Lung (tissue), 12 donors: Measurements from ENCODE around the gene CPT1C. TPM values are rescaled to one million over a fixed set of nuclear protein-coding genes. Genes with fewer than 3 reads are reported as not detected.

ENCODE experiments used
- ATAC-seq: fragments of 200-7000 bp; cut with Tn5 transposase; one replicate; pipeline ENCODE4 v1.9.1; 2020; ENCODE audit warnings: moderate number of reproducible peaks; ENCODE audit not compliant: insufficient read depth, low FRiP score
- DNase-seq, 3 donors: peaks; one replicate each; pipeline ENCODE4 v3.0.0-alpha.2; 2013 to 2017
- H3K27ac ChIP-seq, 2 donors: one replicate each; pipeline ENCODE4 v1.5.1; 2013; ENCODE audit warnings: mild to moderate bottlenecking in 2 of 2, moderate library complexity in 2 of 2, control low read depth in 1 of 2, inconsistent platforms in 1 of 2, low read depth in 1 of 2, low read length in 1 of 2
- H3K27me3 ChIP-seq, 3 donors: one replicate each; pipeline ENCODE4 v1.5.1; 2013; ENCODE audit warnings: low read length in 2 of 3; ENCODE audit not compliant: control insufficient read depth in 3 of 3, insufficient read depth in 3 of 3
- H3K36me3 ChIP-seq, 4 donors: one replicate each; pipeline ENCODE4 v1.5.1; 2013; ENCODE audit warnings: low read length in 4 of 4, mild to moderate bottlenecking in 1 of 4, moderate library complexity in 1 of 4; ENCODE audit not compliant: control insufficient read depth in 4 of 4, insufficient read depth in 4 of 4
- H3K4me1 ChIP-seq, 5 donors: one replicate each; pipeline ENCODE4 v1.5.1; 2013; ENCODE audit warnings: low read length in 5 of 5, mild to moderate bottlenecking in 2 of 5, moderate library complexity in 1 of 5; ENCODE audit not compliant: control insufficient read depth in 5 of 5, insufficient read depth in 5 of 5
- H3K4me3 ChIP-seq: one replicate; pipeline ENCODE4 v1.5.1; 2013; ENCODE audit warnings: mild to moderate bottlenecking, control low read depth, moderate library complexity
- H3K9ac ChIP-seq, 2 donors: one replicate each; pipeline ENCODE4 v1.5.1; 2013; ENCODE audit warnings: low read length in 2 of 2, control low read depth in 1 of 2; ENCODE audit not compliant: insufficient read depth in 1 of 2
- H3K9me3 ChIP-seq, 4 donors: one replicate each; pipeline ENCODE4 v1.5.1; 2013; ENCODE audit warnings: low read length in 3 of 4, mild to moderate bottlenecking in 1 of 4, moderate library complexity in 1 of 4; ENCODE audit not compliant: control insufficient read depth in 4 of 4, insufficient read depth in 3 of 4
- CTCF ChIP-seq: IDR thresholded peaks from 2 replicates; pipeline ENCODE4 v1.5.1; 2012; ENCODE audit warnings: mild to moderate bottlenecking; ENCODE audit errors: control extremely low read depth, extremely low read depth
- WGBS, 2 donors: extraction: QIAGEN DNeasy Blood & Tissue Kit; methylation state at CpG; one replicate each; pipeline ENCODE4 v1.1.7; 2013; 5-methylcytosine and 5-hydroxymethylcytosine counted together
- polyA plus RNA-seq, 2 donors: library from polyadenylated mRNA; stranded (reverse); fragments of 200-250 nt; gene quantifications; one replicate each; pipeline ENCODE4 v1.2.1, GENCODE V29; 2013
- total RNA-seq, 2 donors: library from RNA; depleted of rRNA in 1 of 2; stranded (reverse); fragments of >200 nt in 1 of 2; gene quantifications; one replicate each; pipeline ENCODE4 v1.2.1, GENCODE V29; 2014 to 2021
- donor health status: control.
- donor health status: control.
- donor health status: Bipolar disorder and iron deficiency.
- donor health status: healthy.
- donor health status: DM: yes; HTN: yes; CAD: no.

Gene CPT1C
- total and polyA plus RNA-seq, 4 donors = 2.7 to 5.9 (median 3.5) TPM

- DNase-seq (no peak), ATAC-seq (no peak)
- H3K4me1 ChIP-seq = peaks cover 9 to 27% (median 13%) of the 10 kb centered on the region in 5 donors
- H3K27me3 ChIP-seq = no peaks in the 10 kb centered on the region
- H3K27ac ChIP-seq = no peak overlapping the region
- WGBS, 2 donors = 94 to 96% methylated on average over 19 of the region's 19 CpGs
- H3K4me3 ChIP-seq = no peak overlapping the region
- peaks cover 0 to 45% (median 35%) of the 10 kb centered on the region in 4 donors for H3K36me3 ChIP-seq
- H3K9me3 ChIP-seq = no peaks in the 10 kb centered on the region
- no peak for TF ChIP-seq CTCF
- no peak overlapping the region for H3K9ac ChIP-seq
Observed at GRCh38 chr19:49681830-49682229, 9.1 kb upstream of the CPT1C start.

- peaks cover 9 to 27% (median 13%) of the 10 kb centered on the region in 5 donors for H3K4me1 ChIP-seq
Observed at GRCh38 chr19:49682274-49682673, 8.6 kb upstream of the CPT1C start.

GRCh38 chr19:49683814-49684250 is 7.1 kb upstream of the CPT1C start:
- Histone ChIP-seq H3K27me3 (no peaks in the 10 kb centered on the region), H3K9me3 (no peaks in the 10 kb centered on the region), H3K9ac (no peak overlapping the region), H3K36me3 (peaks cover 0 to 48% (median 37%) of the 10 kb centered on the region in 4 donors), H3K4me1 (peaks cover 9 to 25% (median 13%) of the 10 kb centered on the region in 5 donors), H3K27ac (no peak overlapping the region), H3K4me3 (no peak overlapping the region)
- no peak for TF ChIP-seq CTCF
- ATAC-seq (no peak), DNase-seq (no peak)
- 94 to 97% methylated on average over 18 of the region's 18 CpGs for WGBS, 2 donors

More at GRCh38 chr19:49682274-49682673, 8.6 kb upstream of the CPT1C start:
- no peak for ATAC-seq
- no peak for TF ChIP-seq CTCF
- no peak overlapping the region for H3K4me3 ChIP-seq
- peaks cover 0 to 45% (median 34%) of the 10 kb centered on the region in 4 donors for H3K36me3 ChIP-seq
- no peak overlapping the region for H3K27ac ChIP-seq
- no peaks in the 10 kb centered on the region for H3K27me3 ChIP-seq
- H3K9ac ChIP-seq = no peak overlapping the region
- WGBS, 2 donors = 93 to 94% methylated on average over 8 of the region's 8 CpGs
- DNase-seq = no peak
- H3K9me3 ChIP-seq = no peaks in the 10 kb centered on the region
